Panc1 (cell line): ENCODE results near the gene AKR1C2.
"Not testable (repeated sequence)": the region's sequence is repeated elsewhere in the genome, so short reads cannot be mapped to it uniquely, and the experiment has no call there.

Experiments
- CTCF ChIP-seq: fragments of 450-650 bp; IDR thresholded peaks from 2 replicates; pipeline ENCODE4 v1.5.1; 2017; ENCODE audit warnings: mild to moderate bottlenecking
- POLR2AphosphoS5 ChIP-seq: IDR thresholded peaks from 2 replicates; pipeline ENCODE4 v1.6.1; 2012; ENCODE audit warnings: mild to moderate bottlenecking, low read depth, low read length, moderate library complexity
- SIN3A ChIP-seq: IDR thresholded peaks from 2 replicates; pipeline ENCODE4 v1.6.1; 2012; ENCODE audit warnings: low read depth, mild to moderate bottlenecking, low read length, moderate library complexity, borderline replicate concordance; ENCODE audit not compliant: insufficient read depth
- TCF7L2 ChIP-seq: IDR thresholded peaks from 2 replicates; pipeline ENCODE4 v1.6.1; 2011; ENCODE audit warnings: mild to moderate bottlenecking, low read depth, low read length, inconsistent platforms
- TF ChIP-seq, protein P1 (sequence below), 2 experiments: IDR thresholded peaks; 2 replicates each; pipeline ENCODE4 v1.6.1; 2011 to 2012; ENCODE audit warnings: low read depth in 2 of 2, control low read depth in 1 of 2, low read length in 1 of 2, mild to moderate bottlenecking in 1 of 2, moderate library complexity in 1 of 2; ENCODE audit not compliant: insufficient read depth in 1 of 2

DNA sequence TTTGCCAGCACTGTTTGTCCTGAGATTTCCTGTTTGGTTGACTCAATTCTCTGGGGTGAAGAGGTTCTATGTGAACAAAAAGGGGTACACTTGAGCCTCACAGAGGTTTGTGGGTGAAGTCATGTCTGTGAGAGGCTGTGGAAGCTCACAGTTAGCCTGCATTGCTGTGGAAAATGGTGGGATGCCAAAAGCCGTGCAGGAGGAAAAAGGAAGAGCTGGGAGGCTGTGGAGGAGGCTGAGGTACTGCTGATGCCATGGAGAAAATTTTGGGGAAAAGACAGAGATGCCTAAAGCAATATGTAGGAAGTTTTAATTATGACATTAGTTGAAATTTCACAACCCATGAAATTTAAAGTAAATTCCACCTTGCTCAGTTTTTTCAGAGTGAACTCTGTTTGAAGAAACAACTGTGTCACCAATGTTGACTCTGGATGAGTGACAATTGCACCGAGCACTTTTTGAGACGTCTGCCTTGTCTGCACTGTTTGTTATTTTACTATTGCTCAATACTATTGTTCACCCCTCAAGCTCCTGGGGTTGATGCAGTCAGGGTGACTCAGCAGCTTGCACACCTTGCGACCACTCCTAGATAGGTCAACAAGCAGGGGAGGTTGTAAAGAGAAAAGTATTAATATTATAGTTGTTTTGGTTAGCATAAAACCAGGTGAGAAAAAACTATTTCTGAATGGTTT is 5.3 kb upstream of the AKR1C2 start:
- TF ChIP-seq CTCF, POLR2AphosphoS5, SIN3A, TCF7L2: not testable (repeated sequence)
- TF ChIP-seq, protein P1, sequence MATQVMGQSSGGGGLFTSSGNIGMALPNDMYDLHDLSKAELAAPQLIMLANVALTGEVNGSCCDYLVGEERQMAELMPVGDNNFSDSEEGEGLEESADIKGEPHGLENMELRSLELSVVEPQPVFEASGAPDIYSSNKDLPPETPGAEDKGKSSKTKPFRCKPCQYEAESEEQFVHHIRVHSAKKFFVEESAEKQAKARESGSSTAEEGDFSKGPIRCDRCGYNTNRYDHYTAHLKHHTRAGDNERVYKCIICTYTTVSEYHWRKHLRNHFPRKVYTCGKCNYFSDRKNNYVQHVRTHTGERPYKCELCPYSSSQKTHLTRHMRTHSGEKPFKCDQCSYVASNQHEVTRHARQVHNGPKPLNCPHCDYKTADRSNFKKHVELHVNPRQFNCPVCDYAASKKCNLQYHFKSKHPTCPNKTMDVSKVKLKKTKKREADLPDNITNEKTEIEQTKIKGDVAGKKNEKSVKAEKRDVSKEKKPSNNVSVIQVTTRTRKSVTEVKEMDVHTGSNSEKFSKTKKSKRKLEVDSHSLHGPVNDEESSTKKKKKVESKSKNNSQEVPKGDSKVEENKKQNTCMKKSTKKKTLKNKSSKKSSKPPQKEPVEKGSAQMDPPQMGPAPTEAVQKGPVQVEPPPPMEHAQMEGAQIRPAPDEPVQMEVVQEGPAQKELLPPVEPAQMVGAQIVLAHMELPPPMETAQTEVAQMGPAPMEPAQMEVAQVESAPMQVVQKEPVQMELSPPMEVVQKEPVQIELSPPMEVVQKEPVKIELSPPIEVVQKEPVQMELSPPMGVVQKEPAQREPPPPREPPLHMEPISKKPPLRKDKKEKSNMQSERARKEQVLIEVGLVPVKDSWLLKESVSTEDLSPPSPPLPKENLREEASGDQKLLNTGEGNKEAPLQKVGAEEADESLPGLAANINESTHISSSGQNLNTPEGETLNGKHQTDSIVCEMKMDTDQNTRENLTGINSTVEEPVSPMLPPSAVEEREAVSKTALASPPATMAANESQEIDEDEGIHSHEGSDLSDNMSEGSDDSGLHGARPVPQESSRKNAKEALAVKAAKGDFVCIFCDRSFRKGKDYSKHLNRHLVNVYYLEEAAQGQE (IDR thresholded peaks at IDR 0.05; ENCODE audit: insufficient read depth in 1 of 2, low read depth in 2 of 2, low read length in 1 of 2) = not testable (repeated sequence)
